ENCODE measurements around the gene CWF19L2.
A peak's percentile ranks its signal among the peaks of the same experiment; 100 is the strongest.

CWF19L2 gene

GRCh38 chr11:107442715-107443215 is 14.9 kb downstream of the CWF19L2 start:
- Histone ChIP-seq H3K4me1 (ENCODE audit: control insufficient read depth in 2 of 2, insufficient read depth in 1 of 2, low read depth in 1 of 2, low read length in 2 of 2) (peaks cover 0 to 7% of the 10 kb centered on the region in 2 donors), H2BK120ac (ENCODE audit: low read depth, low read length) (no peak overlapping the region), H2BK12ac (ENCODE audit: low read length) (no peak overlapping the region), H3K4me2 (ENCODE audit: insufficient read depth, low read length, poor library complexity, severe bottlenecking) (no peak overlapping the region), H3K4me3 (ENCODE audit: low read length in 2 of 2) (no peak overlapping the region), H2BK5ac (ENCODE audit: low read length) (no peak overlapping the region), H3K4ac (ENCODE audit: low read length) (no peak overlapping the region), H3K9ac (ENCODE audit: low read depth, low read length, poor library complexity) (no peak overlapping the region), H3K14ac (ENCODE audit: low read length) (no peak overlapping the region), H3K36me3 (replicated peaks in 1 of 2; ENCODE audit: control insufficient read depth in 2 of 2, insufficient read depth in 2 of 2, low read length in 2 of 2) (peaks cover 4 to 78% of the 10 kb centered on the region in 2 donors), H3K79me1 (ENCODE audit: low read depth, low read length) (no peaks in the 10 kb centered on the region), H3K27me3 (ENCODE audit: control insufficient read depth in 3 of 3, insufficient read depth in 3 of 3, low read depth in 1 of 3, low read length in 3 of 3) (no peaks in the 10 kb centered on the region), H3K23ac (ENCODE audit: low read depth, low read length, poor library complexity) (no peak overlapping the region), H3K18ac (ENCODE audit: low read length) (no peak overlapping the region), H4K8ac (ENCODE audit: low read depth, low read length) (no peak overlapping the region), H4K91ac (ENCODE audit: low read depth, low read length, poor library complexity) (no peak overlapping the region), H2BK15ac (ENCODE audit: low read length) (no peak overlapping the region), H2AFZ (ENCODE audit: low read length) (no peak overlapping the region), H3K27ac (replicated peaks; ENCODE audit: low read length) (no peak overlapping the region), H3K9me3 (replicated peaks in 1 of 2; ENCODE audit: control insufficient read depth in 2 of 2, insufficient read depth in 1 of 2, low read depth in 1 of 2, low read length in 2 of 2) (peaks cover 0 to 12% of the 10 kb centered on the region in 2 donors), H2AK5ac (ENCODE audit: low read depth, low read length) (no peak overlapping the region)
- whole genome bisulfite sequencing, 2 donors (ENCODE audit: extremely low coverage in 2 of 2, insufficient read length in 2 of 2, insufficient replicate concordance in 1 of 2), result no CpG with 5 or more reads among the region's 1 CpG
- no peak for DNase-seq (ENCODE audit: low spot score)

GRCh38 chr11:107439586-107440167 is 17.9 kb downstream of the CWF19L2 start:
- H2AK5ac ChIP-seq (ENCODE audit: low read depth, low read length), result no peak overlapping the region
- H2BK12ac ChIP-seq (ENCODE audit: low read length), result no peak overlapping the region
- H4K8ac ChIP-seq (ENCODE audit: low read depth, low read length), result no peak overlapping the region
- H3K9ac ChIP-seq (ENCODE audit: low read depth, low read length, poor library complexity), result no peak overlapping the region
- H3K4ac ChIP-seq (ENCODE audit: low read length), result no peak overlapping the region
- H4K91ac ChIP-seq (ENCODE audit: low read depth, low read length, poor library complexity), result no peak overlapping the region
- H3K18ac ChIP-seq (ENCODE audit: low read length), result no peak overlapping the region
- H3K23ac ChIP-seq (ENCODE audit: low read depth, low read length, poor library complexity), result no peak overlapping the region
- no peak overlapping the region for H3K27ac ChIP-seq (replicated peaks; ENCODE audit: low read length)
- no CpG with 5 or more reads among the region's 6 CpGs for WGBS, 2 donors (ENCODE audit: extremely low coverage in 2 of 2, insufficient read length in 2 of 2, insufficient replicate concordance in 1 of 2)
- no peak for DNase-seq (ENCODE audit: low spot score)
- no peak overlapping the region for H2BK5ac ChIP-seq (ENCODE audit: low read length)
- peak overlapping the region; percentile 20 for H2AFZ ChIP-seq (ENCODE audit: low read length)
- no peak overlapping the region for H3K14ac ChIP-seq (ENCODE audit: low read length)
- H3K79me1 ChIP-seq (ENCODE audit: low read depth, low read length), result no peaks in the 10 kb centered on the region
- no peak overlapping the region for H3K4me3 ChIP-seq (ENCODE audit: low read length in 2 of 2)
- H3K36me3 ChIP-seq (replicated peaks in 1 of 2; ENCODE audit: control insufficient read depth in 2 of 2, insufficient read depth in 2 of 2, low read length in 2 of 2), result peaks cover 4 to 65% of the 10 kb centered on the region in 2 donors
- H2BK120ac ChIP-seq (ENCODE audit: low read depth, low read length), result no peak overlapping the region
- H3K4me1 ChIP-seq (ENCODE audit: control insufficient read depth in 2 of 2, insufficient read depth in 1 of 2, low read depth in 1 of 2, low read length in 2 of 2), result peaks cover 0 to 3% of the 10 kb centered on the region in 2 donors
- no peaks in the 10 kb centered on the region for H3K27me3 ChIP-seq (ENCODE audit: control insufficient read depth in 3 of 3, insufficient read depth in 3 of 3, low read depth in 1 of 3, low read length in 3 of 3)
- H2BK15ac ChIP-seq (ENCODE audit: low read length), result no peak overlapping the region
- no peak overlapping the region for H3K4me2 ChIP-seq (ENCODE audit: insufficient read depth, low read length, poor library complexity, severe bottlenecking)
- peaks cover 0 to 5% of the 10 kb centered on the region in 2 donors for H3K9me3 ChIP-seq (replicated peaks in 1 of 2; ENCODE audit: control insufficient read depth in 2 of 2, insufficient read depth in 1 of 2, low read depth in 1 of 2, low read length in 2 of 2)

- Histone ChIP-seq H2BK5ac (ENCODE audit: low read length) (no peak overlapping the region), H4K8ac (ENCODE audit: low read depth, low read length) (no peak overlapping the region), H3K79me1 (ENCODE audit: low read depth, low read length) (no peaks in the 10 kb centered on the region), H3K4me1 (ENCODE audit: control insufficient read depth in 2 of 2, insufficient read depth in 1 of 2, low read depth in 1 of 2, low read length in 2 of 2) (peaks cover 0 to 8% of the 10 kb centered on the region in 2 donors), H3K14ac (ENCODE audit: low read length) (no peak overlapping the region), H4K91ac (ENCODE audit: low read depth, low read length, poor library complexity) (no peak overlapping the region), H3K18ac (ENCODE audit: low read length) (no peak overlapping the region), H3K27ac (replicated peaks; ENCODE audit: low read length) (no peak overlapping the region), H3K4me3 (ENCODE audit: low read length in 2 of 2) (no peak overlapping the region), H2BK120ac (ENCODE audit: low read depth, low read length) (no peak overlapping the region), H3K4ac (ENCODE audit: low read length) (no peak overlapping the region), H2AK5ac (ENCODE audit: low read depth, low read length) (no peak overlapping the region), H2BK15ac (ENCODE audit: low read length) (no peak overlapping the region), H2AFZ (ENCODE audit: low read length) (no peak overlapping the region), H3K9me3 (replicated peaks in 1 of 2; ENCODE audit: control insufficient read depth in 2 of 2, insufficient read depth in 1 of 2, low read depth in 1 of 2, low read length in 2 of 2) (no peaks in the 10 kb centered on the region), H3K9ac (ENCODE audit: low read depth, low read length, poor library complexity) (no peak overlapping the region), H3K36me3 (replicated peaks in 1 of 2; ENCODE audit: control insufficient read depth in 2 of 2, insufficient read depth in 2 of 2, low read length in 2 of 2) (peaks cover 4 to 59% of the 10 kb centered on the region in 2 donors), H3K4me2 (ENCODE audit: insufficient read depth, low read length, poor library complexity, severe bottlenecking) (no peak overlapping the region), H3K23ac (ENCODE audit: low read depth, low read length, poor library complexity) (no peak overlapping the region), H2BK12ac (ENCODE audit: low read length) (no peak overlapping the region), H3K27me3 (ENCODE audit: control insufficient read depth in 3 of 3, insufficient read depth in 3 of 3, low read depth in 1 of 3, low read length in 3 of 3) (no peaks in the 10 kb centered on the region)
- DNase-seq (ENCODE audit: low spot score), result no peak
- WGBS, 2 donors (ENCODE audit: extremely low coverage in 2 of 2, insufficient read length in 2 of 2, insufficient replicate concordance in 1 of 2), result no CpG with 5 or more reads among the region's 1 CpG
Measured at GRCh38 chr11:107438148-107438547, 19.5 kb downstream of the CWF19L2 start.

DNA sequence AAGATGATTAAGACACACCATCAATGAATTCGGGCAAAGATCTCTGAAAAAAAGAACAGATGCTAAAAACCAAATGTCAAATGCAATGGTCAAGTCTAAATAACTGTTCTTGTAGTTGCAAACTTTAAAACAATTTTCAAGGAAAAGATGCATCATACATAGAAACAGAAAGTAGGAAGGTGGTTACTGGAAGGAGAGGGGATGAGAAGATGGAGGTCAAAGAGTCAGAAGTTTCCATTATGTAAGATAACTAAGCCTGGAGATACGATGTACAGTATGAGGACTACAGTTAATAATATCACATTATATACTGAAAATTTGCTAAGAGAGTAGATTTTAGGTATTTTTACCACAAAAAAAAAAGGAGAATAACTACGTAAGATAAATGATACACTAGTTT is 27.1 kb downstream of the CWF19L2 start:
- H3K36me3 ChIP-seq (replicated peaks in 1 of 2; ENCODE audit: control insufficient read depth in 2 of 2, insufficient read depth in 2 of 2, low read length in 2 of 2), result peaks cover 2 to 42% of the 10 kb centered on the region in 2 donors
- H2BK5ac ChIP-seq (ENCODE audit: low read length), result no peak overlapping the region
- H3K4ac ChIP-seq (ENCODE audit: low read length), result no peak overlapping the region
- H3K79me1 ChIP-seq (ENCODE audit: low read depth, low read length), result no peaks in the 10 kb centered on the region
- no peak overlapping the region for H4K91ac ChIP-seq (ENCODE audit: low read depth, low read length, poor library complexity)
- no peak overlapping the region for H4K8ac ChIP-seq (ENCODE audit: low read depth, low read length)
- no peak for DNase-seq (ENCODE audit: low spot score)
- H3K4me3 ChIP-seq (ENCODE audit: low read length in 2 of 2), result no peak overlapping the region
- H2BK120ac ChIP-seq (ENCODE audit: low read depth, low read length), result no peak overlapping the region
- no peaks in the 10 kb centered on the region for H3K27me3 ChIP-seq (ENCODE audit: control insufficient read depth in 3 of 3, insufficient read depth in 3 of 3, low read depth in 1 of 3, low read length in 3 of 3)
- H3K27ac ChIP-seq (replicated peaks; ENCODE audit: low read length), result no peak overlapping the region
- H3K9me3 ChIP-seq (replicated peaks in 1 of 2; ENCODE audit: control insufficient read depth in 2 of 2, insufficient read depth in 1 of 2, low read depth in 1 of 2, low read length in 2 of 2), result peaks cover 0 to 3% of the 10 kb centered on the region in 2 donors
- H3K4me2 ChIP-seq (ENCODE audit: insufficient read depth, low read length, poor library complexity, severe bottlenecking), result no peak overlapping the region
- H3K23ac ChIP-seq (ENCODE audit: low read depth, low read length, poor library complexity), result no peak overlapping the region
- H2BK12ac ChIP-seq (ENCODE audit: low read length), result no peak overlapping the region
- no peak overlapping the region for H3K14ac ChIP-seq (ENCODE audit: low read length)
- no peak overlapping the region for H2BK15ac ChIP-seq (ENCODE audit: low read length)
- H3K9ac ChIP-seq (ENCODE audit: low read depth, low read length, poor library complexity), result no peak overlapping the region
- H2AFZ ChIP-seq (ENCODE audit: low read length), result no peak overlapping the region
- H3K4me1 ChIP-seq (ENCODE audit: control insufficient read depth in 2 of 2, insufficient read depth in 1 of 2, low read depth in 1 of 2, low read length in 2 of 2), result peaks cover 0 to 6% of the 10 kb centered on the region in 2 donors
- no peak overlapping the region for H2AK5ac ChIP-seq (ENCODE audit: low read depth, low read length)
- H3K18ac ChIP-seq (ENCODE audit: low read length), result no peak overlapping the region
- WGBS, 2 donors (ENCODE audit: extremely low coverage in 2 of 2, insufficient read length in 2 of 2, insufficient replicate concordance in 1 of 2), result no CpG with 5 or more reads among the region's 3 CpGs

Measured in neuronal stem cell (in vitro differentiated cells).